ENCODE results near the gene FBRS. TPM values are rescaled to one million over a fixed set of nuclear protein-coding genes. Genes with fewer than 3 reads are reported as not detected.
A peak's percentile ranks its signal among the peaks of the same experiment; 100 is the strongest.

The FBRS gene
- total RNA-seq, 1 donor from 2014 or later, result 75.0 TPM

DNA sequence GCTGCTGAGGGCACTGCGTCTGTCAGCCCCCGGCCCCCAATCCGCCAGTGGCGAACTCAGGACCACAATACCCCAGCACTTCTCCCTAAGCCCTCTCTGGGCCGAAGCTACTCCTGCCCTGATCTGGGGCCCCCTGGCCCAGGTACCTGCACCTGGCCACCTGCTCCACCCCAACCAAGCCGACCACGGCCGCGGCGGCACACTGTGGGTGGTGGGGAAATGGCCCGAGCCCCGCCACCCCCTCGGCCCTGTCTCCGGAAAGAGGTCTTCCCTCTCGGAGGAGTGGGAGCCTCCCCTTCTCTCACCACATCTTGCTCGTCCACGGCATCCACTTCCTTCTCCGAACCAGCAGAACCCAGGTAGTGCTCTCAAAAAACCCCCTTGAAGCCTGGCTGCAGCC lies 3.4 kb upstream of the FBRS start:
- peaks cover 11% of the 10 kb centered on the region for H4K20me1 ChIP-seq (ENCODE audit: insufficient read depth, low read length)
- no peak overlapping the region for H3K27ac Mint-ChIP-seq (ENCODE audit: unreplicated experiment)
- peak overlapping the region; percentile 35 for H3K4me3 Mint-ChIP-seq (ENCODE audit: unreplicated experiment)
- H3K4me1 Mint-ChIP-seq (ENCODE audit: low read depth, unreplicated experiment), result peaks cover 13% of the 10 kb centered on the region
- H3K4me2 ChIP-seq (ENCODE audit: low read length), result no peak overlapping the region
- no peak overlapping the region for H3K4me3 ChIP-seq (ENCODE audit: insufficient read depth, low read depth, low read length)
- H3K36me3 Mint-ChIP-seq (ENCODE audit: low read depth, unreplicated experiment), result peaks cover 9% of the 10 kb centered on the region
- TF ChIP-seq, protein P1, sequence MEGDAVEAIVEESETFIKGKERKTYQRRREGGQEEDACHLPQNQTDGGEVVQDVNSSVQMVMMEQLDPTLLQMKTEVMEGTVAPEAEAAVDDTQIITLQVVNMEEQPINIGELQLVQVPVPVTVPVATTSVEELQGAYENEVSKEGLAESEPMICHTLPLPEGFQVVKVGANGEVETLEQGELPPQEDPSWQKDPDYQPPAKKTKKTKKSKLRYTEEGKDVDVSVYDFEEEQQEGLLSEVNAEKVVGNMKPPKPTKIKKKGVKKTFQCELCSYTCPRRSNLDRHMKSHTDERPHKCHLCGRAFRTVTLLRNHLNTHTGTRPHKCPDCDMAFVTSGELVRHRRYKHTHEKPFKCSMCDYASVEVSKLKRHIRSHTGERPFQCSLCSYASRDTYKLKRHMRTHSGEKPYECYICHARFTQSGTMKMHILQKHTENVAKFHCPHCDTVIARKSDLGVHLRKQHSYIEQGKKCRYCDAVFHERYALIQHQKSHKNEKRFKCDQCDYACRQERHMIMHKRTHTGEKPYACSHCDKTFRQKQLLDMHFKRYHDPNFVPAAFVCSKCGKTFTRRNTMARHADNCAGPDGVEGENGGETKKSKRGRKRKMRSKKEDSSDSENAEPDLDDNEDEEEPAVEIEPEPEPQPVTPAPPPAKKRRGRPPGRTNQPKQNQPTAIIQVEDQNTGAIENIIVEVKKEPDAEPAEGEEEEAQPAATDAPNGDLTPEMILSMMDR (IDR thresholded peaks at IDR 0.05; ENCODE audit: insufficient read depth, low read depth, low read length), result no peak
- TF ChIP-seq EZH2 (IDR thresholded peaks at IDR 0.05; ENCODE audit: insufficient read depth, low read length), result no peak
- H3K36me3 ChIP-seq (ENCODE audit: insufficient read depth, low read length), result peaks cover 17% of the 10 kb centered on the region
- H3K9me3 Mint-ChIP-seq (ENCODE audit: unreplicated experiment), result no peaks in the 10 kb centered on the region
- no peak overlapping the region for H3K27ac ChIP-seq (ENCODE audit: low read depth, low read length)
- H3K9ac ChIP-seq (ENCODE audit: low read length), result no peak overlapping the region
- H2AFZ ChIP-seq (ENCODE audit: low read depth, low read length), result no peak overlapping the region
- DNase-seq (ENCODE audit: low read depth), result no peak
- peaks cover 25% of the 10 kb centered on the region for H3K79me2 ChIP-seq (ENCODE audit: insufficient read depth, low read length)
- H3K4me1 ChIP-seq (ENCODE audit: insufficient read depth, low read length), result peaks cover 15% of the 10 kb centered on the region
- H3K27me3 ChIP-seq (ENCODE audit: insufficient read depth, low read length), result no peaks in the 10 kb centered on the region
- H3K27me3 Mint-ChIP-seq (ENCODE audit: low read depth, unreplicated experiment), result no peaks in the 10 kb centered on the region
- no peak for FAIRE-seq
- no peaks in the 10 kb centered on the region for H3K9me3 ChIP-seq (ENCODE audit: insufficient read depth, low read depth, low read length)

DNA sequence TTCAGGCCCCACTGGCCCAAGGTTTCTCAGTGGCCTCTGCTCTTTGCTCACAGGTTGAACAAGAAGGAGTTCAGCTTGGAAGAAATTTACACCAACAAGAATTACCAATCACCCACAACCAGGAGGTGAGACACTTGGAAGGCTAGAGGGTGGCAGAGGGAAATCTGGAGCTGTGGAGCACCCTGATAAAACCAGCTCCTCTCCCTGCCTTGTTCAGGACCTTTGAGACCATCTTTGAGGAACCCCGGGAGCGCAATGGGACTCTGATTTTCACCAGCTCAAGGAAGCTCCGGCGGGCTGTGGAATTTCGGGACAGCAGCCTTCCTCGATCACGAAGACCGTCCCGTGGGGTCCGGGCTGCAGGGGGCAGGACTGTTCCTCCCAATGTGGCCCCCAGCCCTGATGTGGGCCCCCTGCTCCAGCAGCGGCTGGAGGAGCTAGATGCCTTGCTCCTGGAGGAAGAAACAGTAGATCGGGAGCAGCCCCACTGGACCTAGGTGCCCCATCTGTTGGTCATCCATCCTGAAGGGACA lies 2.4 kb upstream of the FBRS start:
- Histone ChIP-seq H3K4me1 (ENCODE audit: insufficient read depth, low read length) (peaks cover 16% of the 10 kb centered on the region), H3K4me2 (ENCODE audit: low read length) (no peak overlapping the region), H3K79me2 (ENCODE audit: insufficient read depth, low read length) (peaks cover 35% of the 10 kb centered on the region), H3K9me3 (ENCODE audit: insufficient read depth, low read depth, low read length) (no peaks in the 10 kb centered on the region), H2AFZ (ENCODE audit: low read depth, low read length) (no peak overlapping the region), H3K9ac (ENCODE audit: low read length) (no peak overlapping the region), H3K4me3 (ENCODE audit: insufficient read depth, low read depth, low read length) (no peak overlapping the region), H4K20me1 (ENCODE audit: insufficient read depth, low read length) (peaks cover 19% of the 10 kb centered on the region), H3K27me3 (ENCODE audit: insufficient read depth, low read length) (no peaks in the 10 kb centered on the region), H3K36me3 (ENCODE audit: insufficient read depth, low read length) (peaks cover 17% of the 10 kb centered on the region), H3K27ac (ENCODE audit: low read depth, low read length) (no peak overlapping the region)
- no peaks in the 10 kb centered on the region for H3K9me3 Mint-ChIP-seq (ENCODE audit: unreplicated experiment)
- peaks cover 13% of the 10 kb centered on the region for H3K36me3 Mint-ChIP-seq (ENCODE audit: low read depth, unreplicated experiment)
- H3K4me1 Mint-ChIP-seq (ENCODE audit: low read depth, unreplicated experiment), result peaks cover 18% of the 10 kb centered on the region
- FAIRE-seq (no peak), DNase-seq (ENCODE audit: low read depth) (no peak)
- no peaks in the 10 kb centered on the region for H3K27me3 Mint-ChIP-seq (ENCODE audit: low read depth, unreplicated experiment)
- H3K4me3 Mint-ChIP-seq (ENCODE audit: unreplicated experiment), result no peak overlapping the region
- TF ChIP-seq, protein P1 (IDR thresholded peaks at IDR 0.05; ENCODE audit: insufficient read depth, low read depth, low read length), result no peak
- no peak for TF ChIP-seq EZH2 (IDR thresholded peaks at IDR 0.05; ENCODE audit: insufficient read depth, low read length)
- H3K27ac Mint-ChIP-seq (ENCODE audit: unreplicated experiment), result peak overlapping the region; percentile 34

DNA sequence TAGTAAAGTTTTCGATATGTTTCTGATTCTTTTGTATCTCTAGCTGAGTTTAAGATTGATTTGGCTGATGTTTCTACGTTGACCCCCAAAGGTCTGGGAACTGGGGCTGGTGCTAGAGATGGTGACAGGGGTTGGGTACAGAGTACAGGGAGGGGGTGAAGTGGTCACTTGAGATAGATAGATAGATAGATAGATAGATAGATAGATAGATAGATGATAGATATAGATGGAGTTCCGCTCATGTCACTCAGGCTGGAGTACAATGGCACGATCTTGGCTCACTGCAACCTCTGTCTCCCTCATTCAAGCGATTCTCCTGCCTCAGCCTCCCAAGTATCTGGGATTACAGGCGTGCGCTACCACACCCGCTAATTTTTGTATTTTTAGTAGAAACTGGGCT lies 1.8 kb upstream of the FBRS start:
- Histone ChIP-seq H3K4me3 (ENCODE audit: insufficient read depth, low read depth, low read length) (no peak overlapping the region), H2AFZ (ENCODE audit: low read depth, low read length) (no peak overlapping the region), H3K36me3 (ENCODE audit: insufficient read depth, low read length) (peaks cover 17% of the 10 kb centered on the region), H3K79me2 (ENCODE audit: insufficient read depth, low read length) (peaks cover 37% of the 10 kb centered on the region), H3K27me3 (ENCODE audit: insufficient read depth, low read length) (no peaks in the 10 kb centered on the region), H3K9me3 (ENCODE audit: insufficient read depth, low read depth, low read length) (no peaks in the 10 kb centered on the region), H4K20me1 (ENCODE audit: insufficient read depth, low read length) (peaks cover 24% of the 10 kb centered on the region), H3K9ac (ENCODE audit: low read length) (no peak overlapping the region), H3K4me1 (ENCODE audit: insufficient read depth, low read length) (peaks cover 20% of the 10 kb centered on the region), H3K27ac (ENCODE audit: low read depth, low read length) (no peak overlapping the region), H3K4me2 (ENCODE audit: low read length) (no peak overlapping the region)
- H3K27me3 Mint-ChIP-seq (ENCODE audit: low read depth, unreplicated experiment), result no peaks in the 10 kb centered on the region
- peak overlapping the region; percentile 29 for H3K4me3 Mint-ChIP-seq (ENCODE audit: unreplicated experiment)
- no peaks in the 10 kb centered on the region for H3K9me3 Mint-ChIP-seq (ENCODE audit: unreplicated experiment)
- peaks cover 21% of the 10 kb centered on the region for H3K4me1 Mint-ChIP-seq (ENCODE audit: low read depth, unreplicated experiment)
- FAIRE-seq (no peak), DNase-seq (ENCODE audit: low read depth) (no peak)
- H3K36me3 Mint-ChIP-seq (ENCODE audit: low read depth, unreplicated experiment), result peaks cover 17% of the 10 kb centered on the region
- H3K27ac Mint-ChIP-seq (ENCODE audit: unreplicated experiment), result no peak overlapping the region
- TF ChIP-seq, protein P1 (IDR thresholded peaks at IDR 0.05; ENCODE audit: insufficient read depth, low read depth, low read length), result no peak
- TF ChIP-seq EZH2 (IDR thresholded peaks at IDR 0.05; ENCODE audit: insufficient read depth, low read length), result no peak

Data from astrocyte (in vitro differentiated cells and primary cell).